Stimulated activated CD8-positive, alpha-beta memory T cell treated with anti-CD3 and anti-CD28 coated beads, Interleukin-15, amount 100 ng/mL, for 4 hours (primary cell): Measurements from ENCODE around the gene MGARP.
"Not testable (repeated sequence)": the region's sequence is repeated elsewhere in the genome, so short reads cannot be mapped to it uniquely, and the experiment has no call there.

Experiments
- DNase-seq, 2 donors: peaks; one replicate each; pipeline ENCODE4 v3.0.0-alpha.2; 2020; ENCODE audit warnings: low read depth in 2 of 2

MGARP gene

GRCh38 chr4:139295206-139295941, 15.3 kb upstream of the MGARP start:
- peak; percentile 91 to 94 for DNase-seq

- DNase-seq = no peak
These were observed 6.2 kb upstream of the MGARP start for GRCh38 chr4:139286186-139286698.

- DNase-seq = no peak
These were observed 2.7 kb upstream of the MGARP start for GRCh38 chr4:139282721-139283075.

GRCh38 chr4:139282065-139282720, 2.2 kb upstream of the MGARP start:
- no peak for DNase-seq

GRCh38 chr4:139278912-139279759, 889 bp downstream of the MGARP start:
- no peak for DNase-seq

- DNase-seq = no peak
These were observed 1.5 kb downstream of the MGARP start for GRCh38 chr4:139278485-139278884.

- DNase-seq = no peak
These were observed 4.7 kb downstream of the MGARP start for GRCh38 chr4:139275281-139275735.

- DNase-seq = no peak
These were observed 5.2 kb downstream of the MGARP start for GRCh38 chr4:139274790-139275189.

GRCh38 chr4:139273835-139274234, 6.2 kb downstream of the MGARP start:
- no peak for DNase-seq

- no peak for DNase-seq
These were observed 12.7 kb downstream of the MGARP start for GRCh38 chr4:139267301-139267700.

- peak; percentile 34 to 46 for DNase-seq
These were observed 13.3 kb downstream of the MGARP start for GRCh38 chr4:139266583-139267257.

GRCh38 chr4:139266208-139266582, 13.8 kb downstream of the MGARP start:
- no peak for DNase-seq

GRCh38 chr4:139265654-139266053, 14.4 kb downstream of the MGARP start:
- DNase-seq = no peak

- DNase-seq = no peak
These were observed 23.7 kb downstream of the MGARP start for GRCh38 chr4:139256349-139256748.

- not testable (repeated sequence) for DNase-seq
These were observed 24.4 kb downstream of the MGARP start for GRCh38 chr4:139255581-139255980.

- DNase-seq = no peak
These were observed 26.3 kb downstream of the MGARP start for GRCh38 chr4:139253713-139254112.

GRCh38 chr4:139253046-139253445, 27.0 kb downstream of the MGARP start:
- DNase-seq = no peak

- no peak for DNase-seq
These were observed 32.3 kb downstream of the MGARP start for GRCh38 chr4:139247700-139248238.

- DNase-seq = no peak
These were observed 32.8 kb downstream of the MGARP start for GRCh38 chr4:139247241-139247640.

- no peak for DNase-seq
These were observed 33.9 kb downstream of the MGARP start for GRCh38 chr4:139246166-139246565.

- no peak for DNase-seq
These were observed 34.4 kb downstream of the MGARP start for GRCh38 chr4:139245590-139245989.
